ENCODE results near the gene CCDC7.

DNA sequence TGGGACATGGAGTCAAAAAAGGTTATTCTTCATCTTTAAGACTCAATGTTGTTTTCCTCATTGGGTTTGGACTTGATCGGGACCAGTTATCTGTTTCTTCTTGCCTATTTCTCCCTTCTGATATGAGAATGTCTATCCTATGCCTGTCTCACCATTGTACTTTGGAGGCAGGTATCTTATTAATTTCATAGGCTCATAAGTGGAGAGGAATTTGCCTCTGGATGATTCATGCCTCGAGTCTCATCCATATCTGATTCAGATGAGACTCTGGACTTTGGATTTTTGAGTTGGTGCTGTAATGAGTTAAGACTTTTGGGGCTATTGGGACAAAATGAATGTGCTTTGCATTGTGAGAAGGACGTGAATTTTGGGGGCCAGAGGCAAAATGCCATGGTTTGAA lies 36.2 kb upstream of the CCDC7 start:
- TF ChIP-seq, protein P1, sequence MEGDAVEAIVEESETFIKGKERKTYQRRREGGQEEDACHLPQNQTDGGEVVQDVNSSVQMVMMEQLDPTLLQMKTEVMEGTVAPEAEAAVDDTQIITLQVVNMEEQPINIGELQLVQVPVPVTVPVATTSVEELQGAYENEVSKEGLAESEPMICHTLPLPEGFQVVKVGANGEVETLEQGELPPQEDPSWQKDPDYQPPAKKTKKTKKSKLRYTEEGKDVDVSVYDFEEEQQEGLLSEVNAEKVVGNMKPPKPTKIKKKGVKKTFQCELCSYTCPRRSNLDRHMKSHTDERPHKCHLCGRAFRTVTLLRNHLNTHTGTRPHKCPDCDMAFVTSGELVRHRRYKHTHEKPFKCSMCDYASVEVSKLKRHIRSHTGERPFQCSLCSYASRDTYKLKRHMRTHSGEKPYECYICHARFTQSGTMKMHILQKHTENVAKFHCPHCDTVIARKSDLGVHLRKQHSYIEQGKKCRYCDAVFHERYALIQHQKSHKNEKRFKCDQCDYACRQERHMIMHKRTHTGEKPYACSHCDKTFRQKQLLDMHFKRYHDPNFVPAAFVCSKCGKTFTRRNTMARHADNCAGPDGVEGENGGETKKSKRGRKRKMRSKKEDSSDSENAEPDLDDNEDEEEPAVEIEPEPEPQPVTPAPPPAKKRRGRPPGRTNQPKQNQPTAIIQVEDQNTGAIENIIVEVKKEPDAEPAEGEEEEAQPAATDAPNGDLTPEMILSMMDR (IDR thresholded peaks at IDR 0.05) = no peak
- no peak for TF ChIP-seq POLR2A (IDR thresholded peaks at IDR 0.05)

Measured in right lobe of liver (tissue), 4 donors.